Loucy (cell line): ENCODE data around the gene SPSB4.

ENCODE experiments used
- H2AFZ ChIP-seq: fragments of 200-600 bp; sonication (generic); 2 replicates; pipeline ENCODE4 v1.6.0; 2016; ENCODE audit warnings: antibody characterized with exemption, mild to moderate bottlenecking, low read length, moderate library complexity
- H3F3A ChIP-seq: fragments of 200-600 bp; 2 replicates; pipeline ENCODE4 v1.6.0; 2016; ENCODE audit warnings: antibody characterized with exemption, low read depth, mild to moderate bottlenecking
- H3K27me3 ChIP-seq: fragments of 200-600 bp; sonication (generic); 2 replicates; pipeline ENCODE4 v1.6.1; 2014; ENCODE audit warnings: low read length, mild to moderate bottlenecking; ENCODE audit not compliant: insufficient read depth, poor library complexity, severe bottlenecking
- H3K36me3 ChIP-seq: fragments of 200-600 bp; sonication (generic); 2 replicates; pipeline ENCODE4 v1.6.1; 2016; ENCODE audit warnings: low read length; ENCODE audit not compliant: insufficient read depth
- H3K4me1 ChIP-seq: fragments of 200-600 bp; sonication (generic); 2 replicates; pipeline ENCODE4 v1.5.1; 2014; ENCODE audit warnings: low read length, mild to moderate bottlenecking; ENCODE audit not compliant: insufficient read depth, poor library complexity, severe bottlenecking
- H3K4me2 ChIP-seq: fragments of 200-600 bp; sonication (generic); 2 replicates; pipeline ENCODE4 v1.6.0; 2014; ENCODE audit warnings: antibody characterized with exemption, low read length, low read depth, mild to moderate bottlenecking; ENCODE audit not compliant: poor library complexity, severe bottlenecking
- H3K4me3 ChIP-seq: fragments of 200-600 bp; sonication (generic); 2 replicates; pipeline ENCODE4 v1.5.1; 2014; ENCODE audit warnings: low read length, mild to moderate bottlenecking, mixed read lengths; ENCODE audit not compliant: poor library complexity, severe bottlenecking
- H3K79me2 ChIP-seq: fragments of 200-600 bp; sonication (generic); 2 replicates; pipeline ENCODE4 v1.6.1; 2014; ENCODE audit warnings: low read length; ENCODE audit not compliant: insufficient read depth
- H3K9ac ChIP-seq: fragments of 200-600 bp; sonication (generic); 2 replicates; pipeline ENCODE4 v1.6.0; 2014; ENCODE audit warnings: mild to moderate bottlenecking, low read depth, low read length, moderate library complexity; ENCODE audit not compliant: poor library complexity, severe bottlenecking
- H3K9me2 ChIP-seq: fragments of 200-600 bp; sonication (generic); replicated peaks from 2 replicates; pipeline ENCODE4 v1.6.1; 2016; ENCODE audit warnings: low read depth, low read length, mixed read lengths
- H3K9me3 ChIP-seq: fragments of 200-600 bp; sonication (generic); 2 replicates; pipeline ENCODE4 v1.6.1; 2014; ENCODE audit warnings: mild to moderate bottlenecking, antibody characterized with exemption, low read length, low read depth; ENCODE audit not compliant: insufficient read depth
- H4K20me1 ChIP-seq: fragments of 200-600 bp; sonication (generic); 2 replicates; pipeline ENCODE4 v1.6.0; 2014; ENCODE audit warnings: antibody characterized with exemption, low read length, mild to moderate bottlenecking; ENCODE audit not compliant: insufficient read depth, poor library complexity, severe bottlenecking
- EZH2phosphoT487 ChIP-seq: fragments of 200-600 bp; IDR thresholded peaks from 2 replicates; pipeline ENCODE4 v1.6.1; 2018; ENCODE audit warnings: antibody characterized with exemption, mild to moderate bottlenecking, moderate library complexity, borderline replicate concordance
- TF ChIP-seq, protein P1 (sequence below): fragments of 200-600 bp; sonication (generic); conservative IDR thresholded peaks from 2 replicates; pipeline ENCODE4 v1.5.1; 2014; ENCODE audit warnings: mild to moderate bottlenecking, antibody characterized with exemption, low read length

SPSB4 gene

DNA sequence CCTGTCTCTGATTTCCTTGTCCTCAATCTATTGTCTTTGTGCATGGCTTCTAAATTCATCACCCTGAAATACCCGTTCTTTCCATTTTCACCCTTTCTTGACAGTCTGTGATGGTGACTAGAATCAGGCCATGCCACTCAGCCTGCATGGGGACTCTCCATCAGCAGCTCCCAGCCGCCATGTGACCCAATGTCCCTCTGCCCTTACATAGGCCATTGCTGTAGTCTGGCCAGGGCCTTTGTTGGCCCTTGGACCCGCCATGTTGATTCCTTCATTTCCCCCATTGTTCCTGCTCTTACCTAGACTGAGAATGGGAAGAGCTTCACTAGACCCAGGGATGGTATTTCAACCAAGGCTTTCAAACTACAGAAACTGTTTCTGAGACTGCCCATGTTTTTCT lies 45.8 kb downstream of the SPSB4 start:
- H3K79me2 ChIP-seq, result no peaks in the 10 kb centered on the region
- H3K4me2 ChIP-seq, result no peak overlapping the region
- no peaks in the 10 kb centered on the region for H3K9me3 ChIP-seq
- no peaks in the 10 kb centered on the region for H4K20me1 ChIP-seq
- no peaks in the 10 kb centered on the region for H3K9me2 ChIP-seq
- H3K4me3 ChIP-seq, result no peak overlapping the region
- H3K36me3 ChIP-seq, result no peaks in the 10 kb centered on the region
- no peak for TF ChIP-seq EZH2phosphoT487
- TF ChIP-seq, protein P1, sequence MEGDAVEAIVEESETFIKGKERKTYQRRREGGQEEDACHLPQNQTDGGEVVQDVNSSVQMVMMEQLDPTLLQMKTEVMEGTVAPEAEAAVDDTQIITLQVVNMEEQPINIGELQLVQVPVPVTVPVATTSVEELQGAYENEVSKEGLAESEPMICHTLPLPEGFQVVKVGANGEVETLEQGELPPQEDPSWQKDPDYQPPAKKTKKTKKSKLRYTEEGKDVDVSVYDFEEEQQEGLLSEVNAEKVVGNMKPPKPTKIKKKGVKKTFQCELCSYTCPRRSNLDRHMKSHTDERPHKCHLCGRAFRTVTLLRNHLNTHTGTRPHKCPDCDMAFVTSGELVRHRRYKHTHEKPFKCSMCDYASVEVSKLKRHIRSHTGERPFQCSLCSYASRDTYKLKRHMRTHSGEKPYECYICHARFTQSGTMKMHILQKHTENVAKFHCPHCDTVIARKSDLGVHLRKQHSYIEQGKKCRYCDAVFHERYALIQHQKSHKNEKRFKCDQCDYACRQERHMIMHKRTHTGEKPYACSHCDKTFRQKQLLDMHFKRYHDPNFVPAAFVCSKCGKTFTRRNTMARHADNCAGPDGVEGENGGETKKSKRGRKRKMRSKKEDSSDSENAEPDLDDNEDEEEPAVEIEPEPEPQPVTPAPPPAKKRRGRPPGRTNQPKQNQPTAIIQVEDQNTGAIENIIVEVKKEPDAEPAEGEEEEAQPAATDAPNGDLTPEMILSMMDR, result no peak
- H3K9ac ChIP-seq, result no peak overlapping the region
- no peaks in the 10 kb centered on the region for H3F3A ChIP-seq
- H2AFZ ChIP-seq, result no peak overlapping the region
- peaks cover 10% of the 10 kb centered on the region for H3K4me1 ChIP-seq
- H3K27me3 ChIP-seq, result no peaks in the 10 kb centered on the region

DNA sequence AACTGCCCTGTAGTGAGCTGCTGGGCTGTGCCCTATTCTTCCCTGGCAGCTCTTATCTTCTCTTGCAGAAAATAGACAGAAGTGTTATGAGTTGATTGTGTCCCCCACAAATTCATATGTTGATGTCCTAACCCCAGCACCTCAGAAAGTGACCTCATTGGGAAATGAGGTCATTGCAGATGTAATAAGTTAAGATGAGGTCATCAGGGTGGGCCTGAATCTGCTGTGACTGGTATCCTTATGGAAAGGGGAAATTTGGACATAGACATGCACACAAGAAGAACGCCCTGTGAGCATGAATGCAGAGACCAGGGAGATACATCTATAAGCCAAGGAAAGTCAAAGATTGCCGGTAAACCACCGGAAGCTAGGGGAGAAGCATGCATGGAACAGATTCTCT lies 49.0 kb downstream of the SPSB4 start:
- no peaks in the 10 kb centered on the region for H3K4me1 ChIP-seq
- no peaks in the 10 kb centered on the region for H4K20me1 ChIP-seq
- H3K9me3 ChIP-seq, result no peaks in the 10 kb centered on the region
- H3K79me2 ChIP-seq, result no peaks in the 10 kb centered on the region
- TF ChIP-seq EZH2phosphoT487, result no peak
- TF ChIP-seq, protein P1, result no peak
- H3K4me3 ChIP-seq, result no peak overlapping the region
- H3K36me3 ChIP-seq, result no peaks in the 10 kb centered on the region
- no peak overlapping the region for H3K4me2 ChIP-seq
- no peaks in the 10 kb centered on the region for H3K27me3 ChIP-seq
- no peak overlapping the region for H2AFZ ChIP-seq
- no peaks in the 10 kb centered on the region for H3F3A ChIP-seq
- H3K9ac ChIP-seq, result no peak overlapping the region
- H3K9me2 ChIP-seq, result no peaks in the 10 kb centered on the region

DNA sequence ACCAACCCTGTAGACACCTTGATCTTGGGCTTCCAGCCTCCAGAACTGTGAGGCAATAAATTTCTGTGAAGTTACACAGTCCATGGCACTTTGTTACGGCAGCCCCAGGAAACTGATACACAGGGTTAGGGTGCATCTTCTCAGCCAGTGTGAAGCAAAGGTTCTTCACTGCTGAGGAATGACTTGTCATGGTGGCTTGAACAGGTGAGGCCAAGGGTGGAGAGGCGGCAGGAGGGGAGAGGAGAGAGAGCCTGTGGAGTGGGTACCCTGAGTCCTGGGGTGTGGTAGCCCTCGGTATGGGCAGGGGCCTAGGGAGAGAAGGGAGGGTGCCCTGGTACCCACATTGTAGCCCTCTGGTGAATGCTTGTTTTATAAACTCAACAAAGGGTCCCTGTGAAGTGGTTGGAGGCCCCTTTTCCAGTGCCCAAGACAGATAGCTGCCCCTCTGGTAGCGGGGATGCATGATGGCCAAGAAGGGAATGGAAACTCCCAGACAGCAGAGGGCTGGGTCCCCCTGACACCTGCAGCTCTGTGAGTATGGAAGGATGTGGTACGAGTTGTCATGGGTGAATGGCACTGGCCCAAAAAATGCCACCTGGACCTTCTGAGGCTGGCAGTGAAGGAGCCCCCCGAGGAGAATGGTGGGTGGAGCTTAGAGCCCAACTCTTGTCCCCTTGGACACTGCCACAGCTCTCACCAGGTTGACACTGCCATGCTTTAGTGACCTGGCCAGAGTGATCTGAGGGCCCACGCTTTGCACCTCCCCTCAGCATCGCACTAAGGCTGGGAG lies 49.6 kb downstream of the SPSB4 start:
- H3F3A ChIP-seq, result no peaks in the 10 kb centered on the region

More for the DNA sequence above, 49.6 kb downstream of the SPSB4 start:
- H3K36me3 ChIP-seq, result no peaks in the 10 kb centered on the region
- no peaks in the 10 kb centered on the region for H3K79me2 ChIP-seq
- no peaks in the 10 kb centered on the region for H3K9me3 ChIP-seq
- no peaks in the 10 kb centered on the region for H3K27me3 ChIP-seq
- no peak for TF ChIP-seq EZH2phosphoT487
- TF ChIP-seq, protein P1, result no peak
- H2AFZ ChIP-seq, result no peak overlapping the region
- H3K4me3 ChIP-seq, result no peak overlapping the region
- H4K20me1 ChIP-seq, result no peaks in the 10 kb centered on the region
- no peaks in the 10 kb centered on the region for H3K4me1 ChIP-seq
- no peaks in the 10 kb centered on the region for H3K9me2 ChIP-seq
- no peak overlapping the region for H3K4me2 ChIP-seq
- H3K9ac ChIP-seq, result no peak overlapping the region
